HepG2 (cell line): ENCODE data around the gene TMEM131L. TPM values are rescaled to one million over a fixed set of nuclear protein-coding genes. Genes with fewer than 3 reads are reported as not detected.

Experiments used
- ATAC-seq: fragments of 200-7000 bp; cut with Tn5 transposase; 3 replicates; pipeline ENCODE4 v1.9.1; 2020; ENCODE audit warnings: mild to moderate bottlenecking, moderate library complexity
- BruUV-seq: library from RNA; stranded (reverse); fragments of 400-500 nt; replicated peaks from 2 replicates; lab custom pipeline; 2021; lab: Mats Ljungman, UMichigan
- CTCF ChIA-PET: fragments of 300-600 bp; formaldehyde crosslinking; extraction: SDS; loops from one replicate; lab custom pipeline; 2021; ENCODE audit warnings: low total read pairs, inconsistent platforms, low intra/inter-chr PET ratio; lab: Yijun Ruan, JAX
- POLR2A ChIA-PET: fragments of 350-600 bp; sonication (Branson Sonifier 250); formaldehyde crosslinking; loops from one replicate; lab custom pipeline; 2020; ENCODE audit warnings: antibody characterized with exemption, inconsistent platforms; lab: Yijun Ruan, JAX
- DNase-seq: peaks from one replicate; pipeline ENCODE4 v3.0.0-alpha.2; 2015; ENCODE audit warnings: low spot score
- FAIRE-seq: peaks from 3 replicates; lab custom pipeline; 2011; peaks lifted over from hg19 to GRCh38; lab: Jason Lieb, UNC
- H2AFZ ChIP-seq: one replicate; pipeline ENCODE4 v1.6.1; 2011; ENCODE audit warnings: low read length, inconsistent platforms
- H3K27ac ChIP-seq: fragments of 300-600 bp; 3 replicates; pipeline ENCODE4 v1.8.0; 2011; ENCODE audit warnings: mixed run types, mild to moderate bottlenecking, mixed read lengths, low read length, inconsistent platforms; ENCODE audit not compliant: insufficient read depth; ENCODE audit errors: extremely low read length
- H3K27me3 ChIP-seq, 2 experiments: fragments of 200-600 bp in 1 of 2; 2 replicates in 1 of 2; 3 replicates in 1 of 2; pipeline versions ENCODE4 v1.6.0 to v1.8.0; 2011; ENCODE audit warnings: low read length in 2 of 2, mild to moderate bottlenecking in 2 of 2, moderate library complexity in 2 of 2, inconsistent platforms in 1 of 2; ENCODE audit not compliant: insufficient read depth in 2 of 2, control insufficient read depth in 1 of 2
- H3K36me3 ChIP-seq, 2 experiments: fragments of 200-600 bp in 1 of 2; replicated peaks in 1 of 2; 2 replicates in 1 of 2; 3 replicates in 1 of 2; pipeline versions ENCODE4 v1.5.1 to v1.8.0; 2011; ENCODE audit warnings: low read length in 2 of 2, inconsistent platforms in 1 of 2; ENCODE audit not compliant: insufficient read depth in 2 of 2, control insufficient read depth in 1 of 2
- H3K4me1 ChIP-seq: 2 replicates; pipeline ENCODE4 v1.5.1; 2012; ENCODE audit warnings: low read length, inconsistent platforms; ENCODE audit not compliant: insufficient read depth
- H3K4me2 ChIP-seq: 2 replicates; pipeline ENCODE4 v1.6.0; 2011; ENCODE audit warnings: low read depth, low read length, inconsistent platforms
- H3K4me3 ChIP-seq, 3 experiments: fragments of 200-600 bp in 1 of 3; sonication (generic), shearing (Covaris generic) in 1 of 3; replicated peaks in 1 of 3; 2 replicates each; pipeline ENCODE4 v1.5.1; 2011 to 2016; ENCODE audit warnings: low read length in 3 of 3, inconsistent platforms in 2 of 3, low read depth in 2 of 3, mild to moderate bottlenecking in 2 of 3, control low read depth in 1 of 3, mixed read lengths in 1 of 3; ENCODE audit not compliant: insufficient read depth in 1 of 3
- H3K79me2 ChIP-seq: one replicate; pipeline ENCODE4 v1.6.1; 2011; ENCODE audit warnings: low read length, inconsistent platforms; ENCODE audit not compliant: insufficient read depth
- H3K9ac ChIP-seq: 2 replicates; pipeline ENCODE4 v1.6.0; 2011; ENCODE audit warnings: mild to moderate bottlenecking, low read depth, low read length, inconsistent platforms; ENCODE audit not compliant: insufficient read depth
- H3K9me3 ChIP-seq: 2 replicates; pipeline ENCODE4 v1.5.1; 2012; ENCODE audit warnings: mild to moderate bottlenecking, low read length
- H4K20me1 ChIP-seq: 2 replicates; pipeline ENCODE4 v1.6.0; 2011; ENCODE audit warnings: inconsistent platforms, mild to moderate bottlenecking, low read length, moderate library complexity; ENCODE audit not compliant: insufficient read depth
- ATF4 ChIP-seq, 2 experiments: fragments of 450-650 bp in 1 of 2; sonication (generic) in 1 of 2; formaldehyde crosslinking; IDR thresholded peaks; 2 replicates each; pipeline versions ENCODE4 v1.5.0 to v1.8.0; 2020 to 2022; ENCODE audit warnings: mild to moderate bottlenecking in 1 of 2, missing genetic modification reagents in 1 of 2
- FOXO4 ChIP-seq: sonication (generic); formaldehyde crosslinking; conservative IDR thresholded peaks from 2 replicates; pipeline ENCODE4 v1.8.1; 2023; ENCODE audit warnings: missing genetic modification reagents
- GFI1 ChIP-seq: sonication (generic); formaldehyde crosslinking; IDR thresholded peaks from 2 replicates; pipeline ENCODE4 v1.5.0; 2020; ENCODE audit warnings: missing genetic modification reagents, mild to moderate bottlenecking, borderline replicate concordance
- NFIC ChIP-seq: IDR thresholded peaks from 2 replicates; pipeline ENCODE4 v1.6.1; 2012; ENCODE audit warnings: mild to moderate bottlenecking, low read length, inconsistent platforms
- NRL ChIP-seq: sonication (generic); formaldehyde crosslinking; IDR thresholded peaks from 2 replicates; pipeline ENCODE4 v1.5.0; 2020; ENCODE audit warnings: missing genetic modification reagents, mild to moderate bottlenecking, moderate library complexity, borderline replicate concordance
- PTBP1 ChIP-seq: fragments of 200-400 bp; formaldehyde crosslinking; IDR thresholded peaks from 2 replicates; pipeline ENCODE4 v1.6.1; 2018; ENCODE audit warnings: low read length, low read depth; ENCODE audit not compliant: poor library complexity, severe bottlenecking
- RNF2 ChIP-seq: fragments of 450-650 bp; conservative IDR thresholded peaks from 2 replicates; pipeline ENCODE4 v1.6.1; 2016; ENCODE audit warnings: low read depth
- SMC3 ChIP-seq: IDR thresholded peaks from 2 replicates; pipeline ENCODE4 v1.6.1; 2011; ENCODE audit warnings: low read length, improper control_type of control experiment
- ZC3H4 ChIP-seq: sonication (generic); formaldehyde crosslinking; IDR thresholded peaks from 2 replicates; pipeline ENCODE4 v1.4.0; 2020; ENCODE audit warnings: missing genetic modification reagents, borderline replicate concordance
- ZNF772 ChIP-seq: sonication (generic); formaldehyde crosslinking; IDR thresholded peaks from 2 replicates; pipeline ENCODE4 v1.5.0; 2020; ENCODE audit warnings: mild to moderate bottlenecking, missing genetic modification reagents
- ZNF775 ChIP-seq: sonication (generic); formaldehyde crosslinking; IDR thresholded peaks from 2 replicates; pipeline ENCODE4 v1.4.0; 2020; ENCODE audit warnings: missing genetic modification reagents, mild to moderate bottlenecking, moderate library complexity, borderline replicate concordance
- ZNF790 ChIP-seq: sonication (generic); formaldehyde crosslinking; IDR thresholded peaks from 2 replicates; pipeline ENCODE4 v1.8.0; 2022; ENCODE audit warnings: missing genetic modification reagents, mild to moderate bottlenecking, borderline replicate concordance
- WGBS: methylation state at CpG from one replicate; pipeline ENCODE4 v1.1.6; 2017; ENCODE audit warnings: low lambda C conversion rate; 5-methylcytosine and 5-hydroxymethylcytosine counted together
- in situ Hi-C: cut with HindIII; loops from 2 replicates; pipeline ENCODE4 v1.10.0; 2017; ENCODE audit warnings: low pct_unique_long_range_greater_than_20kb; ENCODE audit not compliant: extremely low pct_ligation_motif_present
- intact Hi-C: fragments of 100-400 bp; cut with micrococcal nuclease; formaldehyde crosslinking; loops from one replicate; pipeline ENCODE4 v1.10.0; 2022; ENCODE audit not compliant: unreplicated experiment
- polyA plus RNA-seq, 8 experiments: library from polyadenylated mRNA; depleted of rRNA in 3 of 8; stranded (reverse) in 7 of 8; unstranded in 1 of 8; fragments of >200 nt; fragmentation: Illumina TruSeq in 4 of 8; extraction: Trizol in 4 of 8; gene quantifications; 2 replicates each; pipeline versions ENCODE4 v1.2.1 to v1.2.3, GENCODE V29; 2011 to 2016; ENCODE audit warnings: low read depth in 4 of 8, missing spikeins in 1 of 8, mixed read lengths in 1 of 8; ENCODE audit not compliant: insufficient read depth in 1 of 8
- total RNA-seq, 5 experiments: library from RNA; depleted of rRNA; stranded (reverse); fragments of >200 nt; fragmentation: Illumina TruSeq; extraction: Trizol; gene quantifications; 2 replicates each; pipeline ENCODE4 v1.2.3, GENCODE V29; 2016; ENCODE audit warnings: low read depth in 1 of 5
- TF ChIP-seq, protein P1 (sequence below): sonication (generic); formaldehyde crosslinking; IDR thresholded peaks from 2 replicates; pipeline ENCODE4 v1.4.0; 2020; ENCODE audit warnings: missing genetic modification reagents, borderline replicate concordance
- TF ChIP-seq, protein P2 (sequence below): sonication (generic); formaldehyde crosslinking; IDR thresholded peaks from 2 replicates; pipeline ENCODE4 v1.4.0; 2020; ENCODE audit warnings: missing genetic modification reagents, borderline replicate concordance

The TMEM131L gene
- total and polyA plus RNA-seq, 2 of the 13 experiments (the other 11 are each of a cell fraction or from before 2014, with no cell fraction given) = 2.2 to 4.5 TPM

DNA sequence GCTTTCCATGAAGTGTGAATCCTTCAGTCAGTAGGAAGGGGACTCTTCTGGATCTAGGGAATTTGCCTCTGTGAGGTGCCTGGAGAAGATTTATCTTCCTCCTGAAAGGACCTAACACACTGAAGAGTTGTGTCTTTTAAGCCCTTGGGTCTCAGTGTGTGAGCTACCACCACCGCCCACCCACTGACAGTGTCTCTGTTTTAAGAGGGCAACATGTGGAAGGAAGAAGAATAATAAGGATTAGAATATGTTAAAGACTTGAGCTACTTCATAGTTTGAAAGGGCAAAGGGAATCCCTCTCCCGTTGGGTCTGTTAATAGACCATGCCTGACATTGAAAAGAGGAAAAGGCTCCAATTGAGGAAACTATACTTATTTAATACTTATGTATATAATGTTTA, 153.7 kb downstream of the TMEM131L start:
- FAIRE-seq = no peak
- Histone ChIP-seq H3K9me3 (no peaks in the 10 kb centered on the region), H3K79me2 (no peaks in the 10 kb centered on the region), H3K27me3 (no peaks in the 10 kb centered on the region), H3K4me1 (no peaks in the 10 kb centered on the region), H3K4me2 (no peak overlapping the region), H3K9ac (no peak overlapping the region), H3K36me3 (0 out of 5 replicates have a peak, but pooled peaks cover 0 to 8% of the 10 kb centered on the region in 2 experiments), H3K27ac (no peak overlapping the region), H2AFZ (no peak overlapping the region), H4K20me1 (no peaks in the 10 kb centered on the region), H3K4me3 (no peak overlapping the region)
- DNase-seq = no peak
- in situ Hi-C loops (no loop called here), intact Hi-C loops (no loop called here)
- BruUV-seq = no TSS peak
- POLR2A ChIA-PET = no interaction called here
- CTCF ChIA-PET = no interaction called here
- WGBS = 93% methylated on average over 2 of the region's 2 CpGs
- no peak for ATAC-seq
- TF ChIP-seq GFI1 (CRISPR knock-in tag) (no peak), ZNF772 (CRISPR knock-in tag) (no peak), RNF2 (no peak), NFIC (no peak), SMC3 (no peak), NRL (no peak), FOXO4 (CRISPR knock-in tag) (no peak), PTBP1 (no peak), ZNF775 (CRISPR knock-in tag) (no peak), ZNF790 (CRISPR knock-in tag) (no peak), ATF4 (CRISPR knock-in tag; IDR thresholded peaks at IDR 0.05) (no peak), ZC3H4 (CRISPR knock-in tag) (no peak)
- TF ChIP-seq, protein P1, sequence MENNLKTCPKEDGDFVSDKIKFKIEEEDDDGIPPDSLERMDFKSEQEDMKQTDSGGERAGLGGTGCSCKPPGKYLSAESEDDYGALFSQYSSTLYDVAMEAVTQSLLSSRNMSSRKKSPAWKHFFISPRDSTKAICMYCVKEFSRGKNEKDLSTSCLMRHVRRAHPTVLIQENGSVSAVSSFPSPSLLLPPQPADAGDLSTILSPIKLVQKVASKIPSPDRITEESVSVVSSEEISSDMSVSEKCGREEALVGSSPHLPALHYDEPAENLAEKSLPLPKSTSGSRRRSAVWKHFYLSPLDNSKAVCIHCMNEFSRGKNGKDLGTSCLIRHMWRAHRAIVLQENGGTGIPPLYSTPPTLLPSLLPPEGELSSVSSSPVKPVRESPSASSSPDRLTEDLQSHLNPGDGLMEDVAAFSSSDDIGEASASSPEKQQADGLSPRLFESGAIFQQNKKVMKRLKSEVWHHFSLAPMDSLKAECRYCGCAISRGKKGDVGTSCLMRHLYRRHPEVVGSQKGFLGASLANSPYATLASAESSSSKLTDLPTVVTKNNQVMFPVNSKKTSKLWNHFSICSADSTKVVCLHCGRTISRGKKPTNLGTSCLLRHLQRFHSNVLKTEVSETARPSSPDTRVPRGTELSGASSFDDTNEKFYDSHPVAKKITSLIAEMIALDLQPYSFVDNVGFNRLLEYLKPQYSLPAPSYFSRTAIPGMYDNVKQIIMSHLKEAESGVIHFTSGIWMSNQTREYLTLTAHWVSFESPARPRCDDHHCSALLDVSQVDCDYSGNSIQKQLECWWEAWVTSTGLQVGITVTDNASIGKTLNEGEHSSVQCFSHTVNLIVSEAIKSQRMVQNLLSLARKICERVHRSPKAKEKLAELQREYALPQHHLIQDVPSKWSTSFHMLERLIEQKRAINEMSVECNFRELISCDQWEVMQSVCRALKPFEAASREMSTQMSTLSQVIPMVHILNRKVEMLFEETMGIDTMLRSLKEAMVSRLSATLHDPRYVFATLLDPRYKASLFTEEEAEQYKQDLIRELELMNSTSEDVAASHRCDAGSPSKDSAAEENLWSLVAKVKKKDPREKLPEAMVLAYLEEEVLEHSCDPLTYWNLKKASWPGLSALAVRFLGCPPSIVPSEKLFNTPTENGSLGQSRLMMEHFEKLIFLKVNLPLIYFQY = no peak
- TF ChIP-seq, protein P2, sequence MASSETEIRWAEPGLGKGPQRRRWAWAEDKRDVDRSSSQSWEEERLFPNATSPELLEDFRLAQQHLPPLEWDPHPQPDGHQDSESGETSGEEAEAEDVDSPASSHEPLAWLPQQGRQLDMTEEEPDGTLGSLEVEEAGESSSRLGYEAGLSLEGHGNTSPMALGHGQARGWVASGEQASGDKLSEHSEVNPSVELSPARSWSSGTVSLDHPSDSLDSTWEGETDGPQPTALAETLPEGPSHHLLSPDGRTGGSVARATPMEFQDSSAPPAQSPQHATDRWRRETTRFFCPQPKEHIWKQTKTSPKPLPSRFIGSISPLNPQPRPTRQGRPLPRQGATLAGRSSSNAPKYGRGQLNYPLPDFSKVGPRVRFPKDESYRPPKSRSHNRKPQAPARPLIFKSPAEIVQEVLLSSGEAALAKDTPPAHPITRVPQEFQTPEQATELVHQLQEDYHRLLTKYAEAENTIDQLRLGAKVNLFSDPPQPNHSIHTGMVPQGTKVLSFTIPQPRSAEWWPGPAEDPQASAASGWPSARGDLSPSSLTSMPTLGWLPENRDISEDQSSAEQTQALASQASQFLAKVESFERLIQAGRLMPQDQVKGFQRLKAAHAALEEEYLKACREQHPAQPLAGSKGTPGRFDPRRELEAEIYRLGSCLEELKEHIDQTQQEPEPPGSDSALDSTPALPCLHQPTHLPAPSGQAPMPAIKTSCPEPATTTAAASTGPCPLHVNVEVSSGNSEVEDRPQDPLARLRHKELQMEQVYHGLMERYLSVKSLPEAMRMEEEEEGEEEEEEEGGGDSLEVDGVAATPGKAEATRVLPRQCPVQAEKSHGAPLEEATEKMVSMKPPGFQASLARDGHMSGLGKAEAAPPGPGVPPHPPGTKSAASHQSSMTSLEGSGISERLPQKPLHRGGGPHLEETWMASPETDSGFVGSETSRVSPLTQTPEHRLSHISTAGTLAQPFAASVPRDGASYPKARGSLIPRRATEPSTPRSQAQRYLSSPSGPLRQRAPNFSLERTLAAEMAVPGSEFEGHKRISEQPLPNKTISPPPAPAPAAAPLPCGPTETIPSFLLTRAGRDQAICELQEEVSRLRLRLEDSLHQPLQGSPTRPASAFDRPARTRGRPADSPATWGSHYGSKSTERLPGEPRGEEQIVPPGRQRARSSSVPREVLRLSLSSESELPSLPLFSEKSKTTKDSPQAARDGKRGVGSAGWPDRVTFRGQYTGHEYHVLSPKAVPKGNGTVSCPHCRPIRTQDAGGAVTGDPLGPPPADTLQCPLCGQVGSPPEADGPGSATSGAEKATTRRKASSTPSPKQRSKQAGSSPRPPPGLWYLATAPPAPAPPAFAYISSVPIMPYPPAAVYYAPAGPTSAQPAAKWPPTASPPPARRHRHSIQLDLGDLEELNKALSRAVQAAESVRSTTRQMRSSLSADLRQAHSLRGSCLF (CRISPR knock-in tag) = no peak
